HG02623 (cell line): Measurements from ENCODE around the gene CLGN.

Source experiments
- ATAC-seq: cut with Tn5 transposase; IDR thresholded peaks from one replicate; pipeline ENCODE4 v1.9.1; 2021; ENCODE audit warnings: moderate library complexity; ENCODE audit not compliant: unreplicated experiment

CLGN gene

DNA sequence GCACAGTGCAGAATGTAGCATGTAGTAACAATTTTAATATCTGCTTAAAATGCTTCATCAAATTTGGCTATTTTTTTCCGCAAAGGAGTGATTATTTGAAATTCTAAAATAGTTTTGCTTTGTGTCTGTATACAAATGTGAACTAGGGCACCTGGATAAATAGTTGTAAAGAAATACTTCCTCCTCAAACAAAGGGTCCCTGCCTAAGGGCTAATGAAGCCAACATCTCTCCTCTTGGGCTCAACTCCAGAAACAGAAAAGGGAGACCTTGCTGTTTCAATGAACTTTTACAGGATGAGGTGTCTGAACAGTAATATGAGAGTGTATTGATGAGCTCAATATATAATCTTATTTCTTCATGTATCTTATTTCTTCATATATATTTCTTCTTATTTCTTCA is 84.8 kb downstream of the CLGN start:
- no peak for ATAC-seq
